Right lobe of liver (tissue), 4 donors: ENCODE measurements around the gene SFT2D3.

Experiments used
- POLR2A ChIP-seq: fragments of 450-650 bp; IDR thresholded peaks from one replicate; pipeline ENCODE4 v1.6.1; 2017; ENCODE audit warnings: antibody characterized with exemption, mild to moderate bottlenecking
- TF ChIP-seq, protein P1 (sequence below), 4 donors: fragments of 200-600 bp in 3 of 4; fragments of 450-650 bp in 1 of 4; IDR thresholded peaks; one replicate each; pipeline versions ENCODE4 v1.5.1 to v1.8.0; 2016 to 2022; ENCODE audit warnings: antibody characterized with exemption in 4 of 4, mild to moderate bottlenecking in 2 of 4
- donor health status: DM: no; HTN: no; CAD: no.
- donor health status: DM: no; HTN: no; CAD: no.
- donor health status: DM: no; HTN: yes; CAD: no.

DNA sequence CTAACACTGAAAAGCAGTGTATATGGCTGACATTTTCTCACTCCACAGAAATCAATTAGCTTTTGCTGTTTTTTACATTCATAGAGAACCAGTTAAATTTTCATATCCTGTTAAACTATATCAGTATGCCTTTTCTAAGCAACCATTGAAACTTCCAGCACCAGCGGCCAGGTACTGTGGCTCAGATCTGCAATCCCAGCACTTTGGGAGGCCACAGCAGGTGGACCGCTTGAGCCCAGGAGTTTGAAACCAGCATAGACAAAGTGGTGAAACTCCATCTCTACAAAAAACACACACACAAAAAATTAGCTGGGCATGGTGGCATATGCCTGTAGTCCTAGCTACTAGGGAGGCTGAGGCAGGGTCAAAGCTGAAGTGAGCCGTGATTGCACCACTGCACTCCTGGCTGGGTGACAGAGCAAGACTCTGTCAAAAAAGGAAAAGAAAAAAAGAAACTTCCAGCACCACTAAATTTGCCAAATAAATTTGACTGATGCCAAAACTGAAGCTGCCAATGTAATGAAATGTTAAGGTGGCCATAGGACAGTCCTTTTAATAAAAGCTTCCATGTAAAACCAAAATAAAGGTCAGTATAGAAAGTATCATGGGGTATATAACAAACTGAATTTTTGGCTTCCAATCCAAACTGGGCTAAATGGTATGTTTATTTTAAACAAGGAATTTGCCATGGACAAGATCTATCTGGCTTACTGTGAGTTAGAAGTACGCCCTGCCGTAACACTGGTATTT, 3.5 kb downstream of the SFT2D3 start:
- TF ChIP-seq, protein P1, sequence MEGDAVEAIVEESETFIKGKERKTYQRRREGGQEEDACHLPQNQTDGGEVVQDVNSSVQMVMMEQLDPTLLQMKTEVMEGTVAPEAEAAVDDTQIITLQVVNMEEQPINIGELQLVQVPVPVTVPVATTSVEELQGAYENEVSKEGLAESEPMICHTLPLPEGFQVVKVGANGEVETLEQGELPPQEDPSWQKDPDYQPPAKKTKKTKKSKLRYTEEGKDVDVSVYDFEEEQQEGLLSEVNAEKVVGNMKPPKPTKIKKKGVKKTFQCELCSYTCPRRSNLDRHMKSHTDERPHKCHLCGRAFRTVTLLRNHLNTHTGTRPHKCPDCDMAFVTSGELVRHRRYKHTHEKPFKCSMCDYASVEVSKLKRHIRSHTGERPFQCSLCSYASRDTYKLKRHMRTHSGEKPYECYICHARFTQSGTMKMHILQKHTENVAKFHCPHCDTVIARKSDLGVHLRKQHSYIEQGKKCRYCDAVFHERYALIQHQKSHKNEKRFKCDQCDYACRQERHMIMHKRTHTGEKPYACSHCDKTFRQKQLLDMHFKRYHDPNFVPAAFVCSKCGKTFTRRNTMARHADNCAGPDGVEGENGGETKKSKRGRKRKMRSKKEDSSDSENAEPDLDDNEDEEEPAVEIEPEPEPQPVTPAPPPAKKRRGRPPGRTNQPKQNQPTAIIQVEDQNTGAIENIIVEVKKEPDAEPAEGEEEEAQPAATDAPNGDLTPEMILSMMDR (IDR thresholded peaks at IDR 0.05): no peak
- TF ChIP-seq POLR2A: no peak
